ENCODE results near the gene ZDHHC16. TPM values are rescaled to one million over a fixed set of nuclear protein-coding genes. Genes with fewer than 3 reads are reported as not detected.

ZDHHC16 gene
- total RNA-seq, 2 experiments from 2014 or later = 37.5 to 42.2 TPM

DNA sequence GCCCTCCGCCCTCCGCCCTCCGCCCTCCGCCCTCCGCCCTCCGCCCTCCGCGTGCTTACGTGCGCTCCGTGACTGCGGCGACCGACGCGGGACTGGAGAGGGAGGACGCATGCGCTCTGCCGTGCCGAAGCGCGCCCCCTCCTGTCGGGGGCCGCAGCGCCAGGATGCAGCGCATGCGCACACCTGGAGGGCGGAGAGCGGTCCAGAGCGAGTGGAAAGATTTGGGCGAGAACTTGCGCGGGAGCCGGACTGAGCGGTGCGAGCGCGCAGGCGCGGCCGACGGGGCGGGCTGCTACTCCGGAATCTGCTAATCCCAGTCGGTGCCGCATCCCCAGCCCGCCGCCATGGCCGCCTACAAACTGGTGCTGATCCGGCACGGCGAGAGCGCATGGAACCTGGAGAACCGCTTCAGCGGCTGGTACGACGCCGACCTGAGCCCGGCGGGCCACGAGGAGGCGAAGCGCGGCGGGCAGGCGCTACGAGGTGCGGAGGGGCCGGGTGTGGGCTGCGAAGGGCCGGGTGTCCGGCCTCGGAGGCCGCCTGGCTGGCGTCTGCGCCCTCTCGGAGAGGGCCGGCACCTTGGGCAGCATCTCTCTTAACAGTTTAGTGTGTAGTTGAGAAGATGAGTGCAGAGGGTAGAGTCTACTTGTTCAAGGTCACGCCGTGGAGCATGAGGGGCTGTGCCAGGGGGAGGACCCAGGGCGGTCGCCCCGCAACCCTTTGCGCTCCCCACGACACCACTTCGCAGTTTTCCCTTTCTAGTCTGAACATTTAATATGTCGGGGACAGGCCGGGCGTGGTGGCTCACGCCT, 19.8 kb upstream of the ZDHHC16 start, which contains the start of gene PGAM1:
TSS of gene PGAM1 (plus strand) at position 228 of the 812 bp plus-strand sequence. CDS start at position 345, 117 bp downstream.
- Mint-ChIP-seq H3K4me1 (peaks cover 49% of the 10 kb centered on the region), H3K36me3 (peaks cover 50% of the 10 kb centered on the region), H3K27ac (peak within 1 kb of the TSS; percentile 96), H3K4me3 (peak within 1 kb of the TSS; percentile 89), H3K27me3 (peaks cover 3% of the 10 kb centered on the region), H3K9me3 (peaks cover 1% of the 10 kb centered on the region)
- peak; percentile 98 for DNase-seq

DNA sequence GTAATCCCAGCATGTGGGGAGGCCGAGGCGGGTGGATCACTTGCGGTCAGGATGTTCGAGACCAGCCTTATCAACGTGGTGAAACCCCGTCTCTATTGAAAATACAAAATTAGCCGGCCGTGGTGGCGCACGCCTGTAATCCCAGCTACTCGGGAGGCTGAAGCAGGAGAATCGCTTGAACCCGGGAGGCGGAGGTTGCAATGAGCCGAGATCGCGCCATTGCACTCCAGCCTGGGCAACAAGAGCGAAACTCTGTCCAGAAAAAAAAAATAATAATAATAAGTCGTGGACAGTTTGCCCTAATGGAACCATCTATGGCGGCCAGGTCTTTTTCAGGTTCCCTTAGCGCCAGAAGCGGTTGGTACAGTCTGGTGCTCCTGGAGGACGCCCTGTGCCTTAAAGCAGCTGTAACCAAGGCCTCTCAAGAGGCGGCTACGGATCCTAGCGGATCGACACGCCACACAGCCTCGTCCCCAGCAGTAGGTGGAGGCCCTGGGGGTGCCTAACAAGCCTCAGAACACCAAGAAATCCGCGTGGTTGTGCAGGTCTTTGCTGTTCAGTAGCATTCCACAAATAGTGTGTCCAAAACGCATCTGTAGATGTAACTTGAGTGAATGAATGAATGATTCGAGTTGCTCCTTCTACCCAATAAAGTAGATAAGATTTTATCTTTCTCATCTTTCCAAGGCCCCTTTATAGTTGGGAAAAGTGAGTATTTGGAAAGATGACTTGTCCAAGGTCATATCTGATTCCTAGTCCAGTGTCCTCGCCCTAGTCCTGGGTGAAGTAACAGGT, 19.0 kb upstream of the ZDHHC16 start:
- no peak for DNase-seq
- Mint-ChIP-seq H3K27me3 (peaks cover 3% of the 10 kb centered on the region), H3K9me3 (peaks cover 1% of the 10 kb centered on the region), H3K27ac (peak overlapping the region; percentile 96), H3K4me1 (peaks cover 47% of the 10 kb centered on the region), H3K4me3 (peak overlapping the region; percentile 89), H3K36me3 (peaks cover 55% of the 10 kb centered on the region)

DNA sequence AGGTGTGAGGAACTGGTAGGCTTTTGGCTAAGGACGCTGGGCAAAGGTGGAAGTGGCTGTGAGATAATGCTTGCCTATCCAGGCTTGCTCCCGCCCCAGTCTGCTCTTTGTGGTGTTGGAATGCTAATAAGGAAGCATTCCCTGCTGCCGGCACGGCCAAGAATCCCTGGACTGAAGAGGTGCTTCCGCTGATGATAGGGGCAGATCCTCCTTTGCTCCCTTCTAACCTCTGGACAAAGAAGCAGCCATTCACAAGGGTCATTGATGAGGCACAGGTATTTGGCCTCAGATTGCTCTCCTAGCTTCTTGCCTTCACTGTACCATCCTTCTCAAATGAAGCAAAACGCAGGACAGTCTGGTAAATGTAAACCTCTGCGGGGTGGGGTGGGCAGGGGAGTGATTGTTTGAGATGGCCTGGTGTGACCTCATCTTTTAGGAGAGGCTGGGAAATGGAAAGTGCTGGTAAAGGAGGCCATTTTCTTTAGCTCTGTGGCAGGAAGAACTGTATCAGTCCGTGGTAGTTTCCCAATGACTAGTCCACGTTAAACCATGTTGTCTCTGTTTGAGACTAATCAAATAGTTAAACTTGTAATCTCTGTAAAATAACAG, 18.3 kb upstream of the ZDHHC16 start:
- peaks cover 45% of the 10 kb centered on the region for H3K4me1 Mint-ChIP-seq
- H3K4me3 Mint-ChIP-seq = peak overlapping the region; percentile 89
- H3K36me3 Mint-ChIP-seq = peaks cover 58% of the 10 kb centered on the region
- peaks cover 1% of the 10 kb centered on the region for H3K9me3 Mint-ChIP-seq
- peaks cover 3% of the 10 kb centered on the region for H3K27me3 Mint-ChIP-seq
- H3K27ac Mint-ChIP-seq = peak overlapping the region; percentile 96
- peak; percentile 37 for DNase-seq

DNA sequence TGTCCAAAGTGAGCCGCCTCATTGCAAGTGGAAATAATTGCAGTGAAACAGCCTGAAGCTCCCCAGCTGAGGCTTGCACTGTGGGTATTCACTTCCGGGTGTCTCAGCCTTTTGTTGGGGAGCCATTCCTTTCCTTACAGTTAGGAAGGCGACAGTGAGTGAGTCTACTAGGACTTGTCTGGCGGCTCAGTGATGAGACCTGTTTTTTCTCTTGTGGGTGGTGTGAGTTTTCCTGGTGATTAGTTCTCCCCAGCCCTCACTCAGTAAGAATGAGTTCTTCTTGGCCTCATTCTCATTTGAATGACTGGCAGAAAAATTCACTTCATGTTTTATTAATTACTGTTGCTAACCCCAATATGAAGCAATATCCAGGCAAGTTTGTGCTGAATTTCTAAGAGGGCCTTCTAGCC, 17.4 kb upstream of the ZDHHC16 start:
- peaks cover 62% of the 10 kb centered on the region for H3K36me3 Mint-ChIP-seq
- H3K27ac Mint-ChIP-seq = peak overlapping the region; percentile 93
- no peak for DNase-seq
- H3K4me3 Mint-ChIP-seq = peak overlapping the region; percentile 88
- H3K4me1 Mint-ChIP-seq = peaks cover 37% of the 10 kb centered on the region
- H3K9me3 Mint-ChIP-seq = peaks cover 1% of the 10 kb centered on the region
- peaks cover 3% of the 10 kb centered on the region for H3K27me3 Mint-ChIP-seq

DNA sequence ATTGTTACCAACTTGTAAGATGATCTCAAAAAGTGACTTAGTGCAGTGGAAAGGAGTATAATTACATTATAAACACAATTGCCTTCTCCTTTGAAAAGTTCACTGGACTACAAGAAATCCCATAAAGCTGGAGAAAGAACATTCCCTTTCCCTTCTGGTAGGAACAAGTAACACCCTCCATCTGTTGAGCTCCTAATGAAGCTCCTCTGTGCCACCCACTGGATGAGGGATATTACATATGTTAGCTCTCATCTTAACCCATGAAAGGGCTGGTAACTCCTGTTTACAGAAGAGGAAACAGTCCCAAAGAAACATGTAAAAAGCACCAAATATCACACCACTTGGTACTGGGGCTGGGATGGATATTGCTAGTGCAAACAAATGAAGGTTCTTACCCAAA, 11.9 kb upstream of the ZDHHC16 start:
- Mint-ChIP-seq H3K36me3 (peaks cover 42% of the 10 kb centered on the region), H3K9me3 (no peaks in the 10 kb centered on the region), H3K27ac (peak overlapping the region; percentile 48), H3K4me3 (no peak overlapping the region), H3K4me1 (peaks cover 12% of the 10 kb centered on the region), H3K27me3 (no peaks in the 10 kb centered on the region)
- DNase-seq = no peak

DNA sequence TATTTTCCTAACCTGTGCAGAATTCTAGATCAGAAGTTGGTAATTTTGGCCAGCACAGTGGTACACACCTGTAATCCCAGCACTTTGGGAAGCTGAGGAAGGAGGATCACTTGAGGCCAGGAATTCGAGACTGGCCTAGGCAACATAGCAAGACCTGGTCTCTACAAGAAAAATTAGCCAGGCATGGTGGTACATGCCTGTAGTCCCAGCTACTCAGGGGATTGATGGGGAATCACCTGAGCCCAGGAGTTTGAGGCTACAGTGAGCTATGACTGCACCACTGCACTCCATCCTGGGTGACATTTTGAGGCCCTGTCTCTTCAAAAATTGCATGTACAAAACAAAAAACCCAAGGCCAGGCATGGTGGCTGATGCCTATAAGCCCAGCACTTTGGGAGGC, 11.4 kb upstream of the ZDHHC16 start:
- no peaks in the 10 kb centered on the region for H3K9me3 Mint-ChIP-seq
- H3K27me3 Mint-ChIP-seq = no peaks in the 10 kb centered on the region
- H3K4me1 Mint-ChIP-seq = peaks cover 8% of the 10 kb centered on the region
- H3K36me3 Mint-ChIP-seq = peaks cover 37% of the 10 kb centered on the region
- DNase-seq = no peak
- no peak overlapping the region for H3K4me3 Mint-ChIP-seq
- peak overlapping the region; percentile 48 for H3K27ac Mint-ChIP-seq

DNA sequence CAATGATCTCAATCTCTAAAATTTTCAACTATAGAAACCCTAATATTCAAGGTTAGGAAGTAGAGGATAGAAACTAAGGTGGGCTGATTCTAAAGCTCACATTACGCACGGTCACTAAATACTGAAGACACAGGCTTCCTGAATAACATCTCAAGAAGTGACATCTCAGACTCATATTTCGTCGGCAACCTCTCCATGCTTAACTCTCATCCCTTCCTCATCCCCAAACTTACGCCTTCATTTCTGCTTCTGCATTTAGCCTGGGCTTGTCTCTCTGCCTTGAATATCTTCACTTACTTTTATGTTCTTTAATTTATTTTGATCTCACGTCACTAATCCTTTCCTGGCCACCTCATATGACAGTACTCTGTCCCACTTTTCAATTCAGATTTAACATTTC, 10.8 kb upstream of the ZDHHC16 start:
- H3K27me3 Mint-ChIP-seq = no peaks in the 10 kb centered on the region
- H3K27ac Mint-ChIP-seq = peak overlapping the region; percentile 9
- no peak overlapping the region for H3K4me3 Mint-ChIP-seq
- no peak for DNase-seq
- peaks cover 31% of the 10 kb centered on the region for H3K36me3 Mint-ChIP-seq
- H3K9me3 Mint-ChIP-seq = no peaks in the 10 kb centered on the region
- peaks cover 6% of the 10 kb centered on the region for H3K4me1 Mint-ChIP-seq

DNA sequence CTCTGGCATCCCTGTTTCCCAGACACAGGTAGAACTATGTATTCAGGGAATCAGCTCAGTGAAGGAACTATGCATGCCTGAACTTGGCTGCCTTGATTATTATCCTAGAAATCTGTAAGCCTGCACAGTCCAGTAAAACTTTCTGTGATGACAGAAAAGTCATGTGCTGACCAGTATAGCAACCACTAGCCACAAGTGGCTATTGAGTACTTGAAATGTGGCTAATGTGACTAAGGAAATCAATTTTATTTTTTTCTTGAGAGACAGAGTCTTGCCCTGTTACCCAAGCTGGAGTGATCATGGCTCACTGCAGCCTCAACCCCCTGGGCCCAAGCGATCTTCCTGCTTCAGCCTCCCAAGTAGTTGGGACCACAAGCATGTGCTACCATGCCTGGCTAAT, 3.7 kb upstream of the ZDHHC16 start:
- no peaks in the 10 kb centered on the region for H3K9me3 Mint-ChIP-seq
- H3K36me3 Mint-ChIP-seq = peaks cover 15% of the 10 kb centered on the region
- H3K27ac Mint-ChIP-seq = no peak overlapping the region
- peaks cover 24% of the 10 kb centered on the region for H3K4me1 Mint-ChIP-seq
- DNase-seq = no peak
- no peaks in the 10 kb centered on the region for H3K27me3 Mint-ChIP-seq
- no peak overlapping the region for H3K4me3 Mint-ChIP-seq

DNA sequence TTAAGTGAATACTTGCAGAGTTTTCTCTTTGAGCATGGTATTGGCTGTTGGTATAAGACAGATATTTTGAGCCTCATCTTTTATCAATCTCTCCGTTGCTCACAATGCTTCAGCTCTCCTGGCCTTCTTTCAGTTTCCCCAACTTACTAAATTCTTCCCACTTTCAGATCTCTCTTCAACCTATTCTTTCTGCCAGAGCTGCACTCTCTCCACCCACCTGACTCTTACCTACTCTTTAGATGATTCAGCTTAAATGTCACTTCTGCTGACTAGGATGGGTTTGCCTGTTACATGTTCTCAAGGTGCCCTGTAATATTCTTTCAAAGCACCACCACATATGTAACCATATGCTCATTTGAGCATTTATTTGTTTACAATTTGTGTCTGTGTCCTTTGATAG, 1.8 kb upstream of the ZDHHC16 start:
- DNase-seq = no peak
- Mint-ChIP-seq H3K4me3 (peak overlapping the region; percentile 99), H3K27me3 (no peaks in the 10 kb centered on the region), H3K36me3 (peaks cover 20% of the 10 kb centered on the region), H3K27ac (peak overlapping the region; percentile 76), H3K4me1 (peaks cover 39% of the 10 kb centered on the region), H3K9me3 (no peaks in the 10 kb centered on the region)

DNA sequence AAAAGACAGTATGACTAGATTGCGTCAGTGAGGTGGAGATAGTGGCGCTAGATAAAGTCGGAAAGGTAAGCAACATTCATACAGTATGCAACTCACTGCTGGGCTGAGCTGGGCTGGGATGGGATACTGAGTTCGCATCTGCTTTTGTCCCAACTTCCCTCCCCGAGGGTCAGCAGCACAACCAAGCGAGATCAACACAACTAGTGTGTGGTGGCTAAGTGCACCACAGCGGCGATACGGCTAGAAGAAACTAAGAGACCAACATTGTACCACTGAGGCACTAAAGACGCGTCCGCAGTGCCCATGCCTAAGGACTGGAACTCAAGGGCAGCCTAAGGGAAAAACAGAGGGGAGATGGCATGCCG, 636 bp upstream of the ZDHHC16 start:
- no peak for DNase-seq
- Mint-ChIP-seq H3K4me3 (peak overlapping the region; percentile 99), H3K27me3 (no peaks in the 10 kb centered on the region), H3K4me1 (peaks cover 36% of the 10 kb centered on the region), H3K9me3 (no peaks in the 10 kb centered on the region), H3K36me3 (peaks cover 20% of the 10 kb centered on the region), H3K27ac (peak overlapping the region; percentile 87)

DNA sequence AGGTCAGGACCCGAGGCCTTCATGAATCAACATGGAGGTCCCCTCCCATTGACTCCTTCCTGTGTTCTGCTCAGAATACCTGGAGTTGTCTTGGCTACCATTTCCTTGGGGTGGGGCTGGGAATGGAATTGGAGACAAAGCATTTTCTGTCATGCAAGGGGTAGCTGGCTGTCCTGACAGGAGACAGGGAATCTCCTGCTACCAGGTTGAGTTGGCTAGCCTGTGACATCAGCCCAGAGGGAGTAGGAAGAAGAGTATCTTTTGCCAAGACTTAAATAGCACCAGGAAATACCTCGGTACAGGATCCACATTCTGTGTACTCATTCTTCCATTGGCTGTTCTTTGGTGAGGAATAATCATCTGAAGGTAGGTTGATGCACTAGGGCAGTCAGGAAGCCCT, 4.9 kb downstream of the ZDHHC16 start:
- Mint-ChIP-seq H3K27me3 (no peaks in the 10 kb centered on the region), H3K27ac (no peak overlapping the region), H3K4me3 (no peak overlapping the region), H3K4me1 (peaks cover 51% of the 10 kb centered on the region), H3K36me3 (peaks cover 24% of the 10 kb centered on the region), H3K9me3 (no peaks in the 10 kb centered on the region)
- no peak for DNase-seq

DNA sequence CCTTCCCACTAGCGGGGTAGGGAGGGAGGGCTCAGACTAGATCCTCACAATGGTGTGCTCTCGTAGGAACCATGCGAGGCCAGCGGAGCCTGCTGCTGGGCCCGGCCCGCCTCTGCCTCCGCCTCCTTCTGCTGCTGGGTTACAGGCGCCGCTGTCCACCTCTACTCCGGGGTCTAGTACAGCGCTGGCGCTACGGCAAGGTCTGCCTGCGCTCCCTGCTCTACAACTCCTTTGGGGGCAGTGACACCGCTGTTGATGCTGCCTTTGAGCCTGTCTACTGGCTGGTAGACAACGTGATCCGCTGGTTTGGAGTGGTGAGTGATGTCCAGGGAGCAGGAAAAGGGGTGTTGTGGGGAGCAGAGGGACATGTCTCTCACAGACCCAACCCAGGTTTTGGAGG, 5.6 kb downstream of the ZDHHC16 start:
- peaks cover 25% of the 10 kb centered on the region for H3K36me3 Mint-ChIP-seq
- peaks cover 57% of the 10 kb centered on the region for H3K4me1 Mint-ChIP-seq
- H3K27me3 Mint-ChIP-seq = no peaks in the 10 kb centered on the region
- no peak for DNase-seq
- no peak overlapping the region for H3K27ac Mint-ChIP-seq
- no peak overlapping the region for H3K4me3 Mint-ChIP-seq
- H3K9me3 Mint-ChIP-seq = no peaks in the 10 kb centered on the region

DNA sequence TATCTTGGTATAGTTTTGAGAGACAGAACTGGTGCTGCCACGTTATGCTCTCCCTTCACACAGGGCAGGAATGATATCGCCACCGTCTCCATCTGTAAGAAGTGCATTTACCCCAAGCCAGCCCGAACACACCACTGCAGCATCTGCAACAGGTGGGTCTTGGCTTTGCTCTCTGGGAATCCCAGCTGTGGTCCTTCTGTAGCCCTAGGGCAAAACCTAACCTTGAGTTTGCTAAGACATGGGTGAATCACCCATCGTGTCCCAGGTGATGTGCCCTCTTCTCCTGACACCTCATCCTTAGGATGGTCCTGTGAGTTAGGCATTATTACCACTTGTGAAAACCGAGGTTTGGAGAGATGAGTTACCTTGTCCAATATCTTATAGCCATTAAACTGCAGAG, 6.4 kb downstream of the ZDHHC16 start:
- peaks cover 29% of the 10 kb centered on the region for H3K36me3 Mint-ChIP-seq
- no peak overlapping the region for H3K4me3 Mint-ChIP-seq
- H3K27me3 Mint-ChIP-seq = no peaks in the 10 kb centered on the region
- H3K9me3 Mint-ChIP-seq = no peaks in the 10 kb centered on the region
- DNase-seq = no peak
- H3K27ac Mint-ChIP-seq = no peak overlapping the region
- peaks cover 53% of the 10 kb centered on the region for H3K4me1 Mint-ChIP-seq

DNA sequence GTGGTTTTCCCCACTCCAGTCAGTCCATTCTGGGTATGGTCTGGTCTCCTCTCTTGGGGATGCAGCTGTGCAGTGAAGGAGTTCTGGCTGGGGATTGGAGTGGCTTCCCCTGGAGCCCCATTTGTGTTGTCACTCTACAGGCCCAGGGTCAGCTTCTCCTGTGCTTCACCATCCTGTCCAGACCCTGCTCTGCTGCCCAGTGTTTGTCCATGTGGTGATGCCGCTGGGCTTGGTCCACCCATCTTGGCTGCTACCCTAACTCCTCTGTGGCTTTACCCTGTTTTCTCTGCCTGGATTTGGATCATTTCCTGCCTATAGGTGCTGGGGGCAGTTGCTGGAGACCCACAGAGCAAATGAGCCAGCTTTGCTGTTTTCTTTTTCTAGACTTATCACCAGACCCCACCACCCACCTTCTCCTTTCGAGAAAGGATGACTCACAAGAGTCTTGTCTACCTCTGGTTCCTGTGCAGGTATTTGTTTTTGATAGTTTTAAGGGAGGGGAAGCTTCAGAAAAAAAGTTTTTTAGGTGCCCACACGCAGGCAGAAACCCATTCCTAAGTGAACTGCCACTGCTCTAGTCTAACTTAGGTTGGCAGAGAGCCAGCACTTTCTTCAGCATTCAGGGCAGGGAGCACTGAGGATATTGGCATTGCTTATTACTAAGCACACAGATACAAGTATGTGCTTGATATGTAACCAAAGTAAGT, 8.5 kb downstream of the ZDHHC16 start:
- no peak for DNase-seq
- peak overlapping the region; percentile 0 for H3K4me3 Mint-ChIP-seq
- peak overlapping the region; percentile 89 for H3K27ac Mint-ChIP-seq
- H3K36me3 Mint-ChIP-seq = peaks cover 37% of the 10 kb centered on the region
- no peaks in the 10 kb centered on the region for H3K27me3 Mint-ChIP-seq
- H3K9me3 Mint-ChIP-seq = no peaks in the 10 kb centered on the region
- H3K4me1 Mint-ChIP-seq = peaks cover 39% of the 10 kb centered on the region

Data from activated naive CD8-positive, alpha-beta T cell treated with anti-CD3 and anti-CD28 coated beads for 36 hours (primary cell).